ENCODE measurements around the gene WDR90.

The WDR90 gene

DNA sequence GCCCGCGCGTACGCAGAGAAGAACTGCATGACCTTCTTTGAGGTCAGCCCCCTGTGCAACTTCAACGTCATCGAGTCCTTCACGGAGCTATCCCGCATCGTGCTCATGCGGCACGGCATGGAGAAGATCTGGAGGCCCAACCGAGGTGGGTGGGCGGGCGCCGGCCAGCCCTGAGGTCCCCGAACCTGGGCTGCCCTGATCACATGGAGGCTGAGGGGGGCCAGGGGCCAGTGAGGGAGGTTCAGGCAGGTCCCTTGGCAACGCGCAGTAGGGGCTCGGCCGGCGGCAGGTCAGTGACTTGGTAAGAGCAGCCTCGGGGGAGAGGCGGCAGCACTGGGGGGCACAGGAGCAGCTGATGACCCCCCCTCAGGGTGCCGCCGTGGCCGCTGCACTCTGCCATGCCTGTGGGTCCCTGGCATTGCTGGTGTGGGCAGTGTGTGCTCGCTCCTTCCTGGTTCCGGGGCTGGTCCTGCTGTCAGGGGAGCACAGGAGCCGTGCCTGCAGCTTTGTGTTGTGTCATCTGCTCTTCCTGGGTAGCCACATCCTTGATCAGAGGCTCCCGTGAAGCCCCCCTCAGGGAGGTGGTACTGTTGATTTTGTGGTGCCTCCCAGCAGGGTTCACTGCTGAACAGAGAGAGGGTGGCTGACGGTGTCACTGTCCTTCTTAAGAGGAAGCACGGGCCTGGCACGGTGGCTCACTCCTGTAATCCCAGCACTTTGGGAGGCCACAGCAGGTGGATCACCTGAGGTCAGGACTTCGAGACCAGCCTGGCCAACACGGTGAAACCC is 23.0 kb upstream of the WDR90 start:
- in situ Hi-C loops (cut with MboI; ENCODE audit: low sequenced_read_pairs): no loop called here

DNA sequence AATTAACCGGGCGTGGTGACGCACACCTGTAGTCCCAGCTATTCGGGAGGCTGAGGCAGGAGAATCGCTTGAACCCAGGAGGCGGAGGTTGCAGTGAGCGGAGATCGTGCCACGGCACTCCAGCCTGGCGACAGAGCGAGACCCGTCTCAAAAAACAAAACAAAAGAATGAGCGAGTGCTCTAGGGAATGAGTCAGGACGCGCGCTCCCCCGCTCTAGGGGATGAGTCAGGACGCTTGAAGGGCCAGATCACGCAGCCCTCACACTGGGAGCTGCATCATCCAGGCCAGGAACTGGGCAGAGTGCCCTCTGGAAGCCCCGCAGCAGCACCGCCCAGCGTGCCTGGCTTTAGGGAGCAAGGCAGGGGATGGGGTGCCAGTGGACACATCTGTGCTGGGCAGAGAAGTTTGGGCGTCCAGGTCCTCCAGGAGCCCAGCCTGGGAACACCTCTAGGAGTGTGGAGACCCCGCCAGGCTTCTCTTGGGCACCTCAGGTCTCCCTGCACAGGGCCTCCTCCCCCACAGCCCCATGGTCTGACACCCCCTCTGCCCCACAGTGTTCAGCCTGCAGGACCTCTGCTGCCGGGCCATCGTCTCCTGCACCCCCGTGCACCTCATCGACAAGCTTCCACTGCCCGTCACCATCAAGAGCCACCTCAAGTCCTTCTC is 22.2 kb upstream of the WDR90 start:
- in situ Hi-C loops (cut with MboI; ENCODE audit: low sequenced_read_pairs): no loop called here

DNA sequence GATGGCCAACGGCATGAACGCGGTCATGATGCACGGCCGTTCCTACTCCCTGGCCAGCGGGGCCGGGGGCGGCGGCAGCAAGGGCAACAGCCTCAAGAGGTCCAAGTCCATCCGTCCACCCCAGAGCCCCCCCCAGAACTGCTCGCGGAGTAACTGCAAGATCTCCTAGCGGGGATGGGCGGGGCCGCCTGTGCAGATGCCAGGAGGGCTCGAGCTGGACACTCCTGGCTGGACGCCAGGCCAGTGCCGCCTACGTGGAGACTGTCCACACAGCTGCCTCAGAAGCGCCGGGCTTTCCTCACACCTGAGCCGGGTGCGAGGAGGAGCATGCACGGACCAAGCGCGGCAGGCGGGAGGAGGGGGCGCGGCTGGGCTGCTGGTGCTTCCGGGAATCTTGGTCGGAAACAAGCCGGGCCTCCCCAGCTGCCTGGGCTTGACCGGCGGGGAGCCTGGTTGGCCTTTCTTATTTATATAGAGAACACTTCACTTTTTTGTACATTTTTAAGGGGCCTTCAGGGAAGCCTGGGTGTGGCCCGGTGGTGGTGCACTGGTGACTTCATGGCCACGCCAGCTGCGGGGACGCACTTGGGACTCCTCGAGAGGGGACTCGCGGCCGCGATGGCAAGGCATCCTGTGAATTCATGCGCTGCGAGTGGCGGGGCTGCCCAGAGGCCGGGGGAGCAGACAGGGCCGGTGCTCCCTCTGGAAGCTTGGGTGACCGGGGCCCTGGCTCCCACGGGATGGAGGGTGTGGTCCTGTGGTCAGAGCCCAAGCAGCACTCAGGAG is 21.5 kb upstream of the WDR90 start:
- in situ Hi-C loops (cut with MboI; ENCODE audit: low sequenced_read_pairs): no loop called here

DNA sequence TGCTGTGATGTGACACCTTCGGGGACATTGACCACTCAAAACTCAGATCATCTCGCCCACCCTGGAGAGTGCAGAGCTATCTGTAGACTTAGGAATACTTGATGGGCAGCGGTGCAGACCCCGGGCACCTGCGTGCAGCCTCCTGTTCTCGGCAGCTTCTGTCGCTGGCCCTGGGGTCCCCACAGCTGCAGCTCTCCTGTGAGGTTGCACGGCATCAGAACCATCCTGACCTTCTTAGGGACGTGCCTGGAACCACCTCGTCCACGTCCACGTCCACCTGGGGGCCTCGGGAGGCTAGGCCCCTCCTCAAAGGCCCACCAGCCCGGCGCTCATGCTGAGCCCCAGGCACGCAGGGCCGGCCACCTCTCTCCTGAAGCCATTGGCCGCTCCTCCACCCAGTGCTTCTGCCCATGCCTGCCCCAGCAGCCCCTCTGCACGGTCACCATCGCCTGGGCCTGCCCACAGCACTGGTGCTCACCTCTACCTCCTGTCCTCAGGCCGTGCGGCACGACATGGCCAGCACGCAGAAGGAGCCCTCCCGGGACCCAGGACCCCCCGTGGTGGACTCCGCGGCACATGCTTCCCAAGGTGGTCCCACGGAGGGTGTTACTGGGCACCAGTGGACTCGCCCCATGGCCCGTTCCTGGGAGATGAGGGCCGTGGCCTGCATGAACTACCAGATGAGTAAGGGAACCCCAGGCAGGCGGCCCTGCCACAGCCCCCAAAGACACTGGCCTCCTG is 20.7 kb upstream of the WDR90 start:
- in situ Hi-C loops (cut with MboI; ENCODE audit: low sequenced_read_pairs): no loop called here

DNA sequence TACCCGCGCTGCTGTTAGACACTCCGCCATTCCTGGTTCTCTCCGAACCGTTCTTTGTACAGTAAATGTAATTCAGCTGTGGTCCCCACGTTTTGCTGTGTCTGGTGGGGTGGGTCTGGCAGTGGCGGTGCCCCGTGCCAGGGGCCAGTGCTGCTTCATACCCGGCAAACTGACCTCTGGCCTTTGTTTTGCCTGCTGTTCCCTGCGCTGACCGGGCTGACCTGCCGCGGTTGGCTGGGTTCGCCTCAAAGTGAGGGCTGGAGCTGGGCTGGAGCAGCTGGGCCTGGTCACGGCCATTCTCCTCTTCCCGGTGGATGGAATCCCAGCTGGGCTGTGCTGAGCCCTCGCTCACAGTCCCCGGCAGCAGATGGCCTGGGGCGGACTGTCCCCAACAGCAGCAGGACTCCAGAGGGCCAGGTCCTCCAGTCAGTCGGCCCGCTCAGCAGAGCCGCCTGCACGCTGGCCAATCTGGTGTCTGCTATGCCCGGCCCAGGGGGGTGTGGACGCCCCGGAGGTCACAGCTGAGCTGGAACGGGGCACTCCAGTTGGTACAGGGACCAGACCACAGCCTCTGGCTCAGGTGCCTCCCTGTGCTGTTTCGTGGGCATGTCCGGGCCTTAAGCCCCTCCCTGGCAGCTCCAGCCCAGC is 19.9 kb upstream of the WDR90 start:
- in situ Hi-C loops (cut with MboI; ENCODE audit: low sequenced_read_pairs): no loop called here

DNA sequence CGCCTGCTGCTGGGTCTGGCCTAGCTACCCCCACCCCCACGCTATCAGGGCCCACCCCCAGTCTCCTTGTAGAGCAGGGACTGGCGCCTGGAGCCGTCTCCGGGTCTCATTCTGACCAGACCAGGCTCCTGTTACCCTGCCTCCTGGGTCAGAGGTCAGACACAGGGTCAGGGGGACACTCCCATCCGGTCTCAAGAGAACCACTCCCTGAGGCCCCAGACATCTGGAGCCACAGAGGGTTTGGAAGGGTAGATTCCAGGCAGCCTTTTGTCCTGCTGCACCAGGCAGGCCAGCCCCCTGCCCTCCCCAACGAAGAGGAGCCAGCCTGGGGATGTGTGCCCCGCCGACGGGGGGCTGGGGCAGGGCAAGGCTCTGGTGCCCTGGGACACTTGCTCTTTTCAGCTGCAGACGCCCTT is 19.3 kb upstream of the WDR90 start:
- in situ Hi-C loops (cut with MboI; ENCODE audit: low sequenced_read_pairs): no loop called here

DNA sequence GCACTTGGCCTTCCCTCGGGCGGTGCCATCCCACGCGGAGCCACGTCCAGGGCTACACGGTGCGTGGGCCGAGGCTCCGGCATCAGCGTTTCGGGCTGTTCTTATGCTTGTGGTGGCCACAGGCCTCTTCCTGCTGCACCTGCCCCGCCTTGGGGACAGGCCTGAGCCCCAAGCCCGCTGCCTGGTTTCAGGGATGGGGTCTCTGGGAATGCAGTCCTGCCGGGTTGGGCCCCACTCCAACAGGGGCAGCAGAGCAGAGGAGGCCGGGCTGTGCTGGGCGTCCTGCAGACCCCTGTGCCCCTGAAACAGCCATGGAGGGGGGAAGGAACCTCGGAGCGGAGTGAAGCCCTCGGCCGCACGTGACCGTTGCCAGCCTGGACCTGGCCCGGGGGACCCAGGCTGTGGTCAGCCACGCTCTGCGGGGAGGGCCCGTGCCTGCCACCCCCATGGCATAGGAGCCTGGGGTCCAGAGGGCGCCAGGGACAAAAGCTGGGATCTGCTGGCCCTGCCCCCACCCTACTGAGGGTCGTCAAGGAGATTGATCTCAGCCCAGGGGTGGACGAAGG is 18.8 kb upstream of the WDR90 start:
- in situ Hi-C loops (cut with MboI; ENCODE audit: low sequenced_read_pairs): no loop called here

DNA sequence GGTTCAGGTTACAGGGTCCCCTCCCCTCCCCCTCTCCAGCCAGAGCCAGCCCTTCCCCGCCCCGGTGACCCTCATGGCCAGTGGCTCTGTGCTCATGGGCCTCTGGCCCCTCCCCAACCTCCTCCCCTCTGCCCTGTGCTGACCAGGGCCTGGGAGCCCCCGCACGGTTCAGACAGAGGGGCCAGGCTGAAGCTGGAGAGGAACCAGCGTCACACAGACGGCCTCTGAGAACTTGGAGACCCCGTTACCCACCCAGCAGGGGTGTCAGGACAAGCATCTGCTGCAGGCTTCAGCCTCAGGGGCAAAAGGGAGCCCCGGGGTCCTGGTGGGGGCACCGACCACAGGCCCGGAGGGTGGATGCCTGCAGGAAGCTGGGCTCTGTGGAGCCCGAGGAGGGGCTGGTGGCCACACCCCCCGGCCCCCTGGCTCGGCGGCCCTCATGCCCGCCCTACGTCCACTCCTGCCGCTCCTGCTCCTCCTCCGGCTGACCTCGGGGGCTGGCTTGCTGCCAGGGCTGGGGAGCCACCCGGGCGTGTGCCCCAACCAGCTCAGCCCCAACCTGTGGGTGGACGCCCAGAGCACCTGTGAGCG is 18.3 kb upstream of the WDR90 start, which contains the start of gene WFIKKN1:
WFIKKN1 (plus strand) TSS at position 171 of the 591 bp plus-strand sequence; CDS start at position 440, 269 bp downstream.
- in situ Hi-C loops (cut with MboI; ENCODE audit: low sequenced_read_pairs): no loop called here

DNA sequence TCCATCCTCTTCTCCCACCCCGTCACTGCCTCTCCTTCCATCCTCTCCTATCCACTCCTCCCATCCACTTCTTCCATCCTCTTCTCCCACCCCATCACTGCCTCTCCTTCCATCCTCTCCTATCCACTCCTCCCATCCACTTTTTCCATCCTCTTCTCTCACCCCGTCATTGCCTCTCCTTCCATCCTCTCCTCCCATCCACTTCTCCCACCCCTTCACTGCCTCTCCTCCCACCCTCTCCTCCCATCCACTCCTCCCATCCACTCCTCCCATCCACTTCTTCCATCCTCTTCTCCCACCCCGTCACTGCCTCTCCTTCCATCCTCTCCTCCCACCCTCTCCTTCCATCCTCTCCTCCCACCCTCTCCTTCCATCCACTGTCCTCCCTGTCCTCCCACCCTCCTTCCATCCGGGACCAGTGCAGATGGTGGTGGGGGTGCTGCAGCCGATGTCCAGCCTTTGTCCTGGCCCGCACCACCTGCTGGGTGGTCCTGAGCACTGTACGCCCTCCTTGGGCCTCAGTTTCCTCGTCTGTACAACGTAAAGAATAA is 17.3 kb upstream of the WDR90 start:
- in situ Hi-C loops (cut with MboI; ENCODE audit: low sequenced_read_pairs): no loop called here

DNA sequence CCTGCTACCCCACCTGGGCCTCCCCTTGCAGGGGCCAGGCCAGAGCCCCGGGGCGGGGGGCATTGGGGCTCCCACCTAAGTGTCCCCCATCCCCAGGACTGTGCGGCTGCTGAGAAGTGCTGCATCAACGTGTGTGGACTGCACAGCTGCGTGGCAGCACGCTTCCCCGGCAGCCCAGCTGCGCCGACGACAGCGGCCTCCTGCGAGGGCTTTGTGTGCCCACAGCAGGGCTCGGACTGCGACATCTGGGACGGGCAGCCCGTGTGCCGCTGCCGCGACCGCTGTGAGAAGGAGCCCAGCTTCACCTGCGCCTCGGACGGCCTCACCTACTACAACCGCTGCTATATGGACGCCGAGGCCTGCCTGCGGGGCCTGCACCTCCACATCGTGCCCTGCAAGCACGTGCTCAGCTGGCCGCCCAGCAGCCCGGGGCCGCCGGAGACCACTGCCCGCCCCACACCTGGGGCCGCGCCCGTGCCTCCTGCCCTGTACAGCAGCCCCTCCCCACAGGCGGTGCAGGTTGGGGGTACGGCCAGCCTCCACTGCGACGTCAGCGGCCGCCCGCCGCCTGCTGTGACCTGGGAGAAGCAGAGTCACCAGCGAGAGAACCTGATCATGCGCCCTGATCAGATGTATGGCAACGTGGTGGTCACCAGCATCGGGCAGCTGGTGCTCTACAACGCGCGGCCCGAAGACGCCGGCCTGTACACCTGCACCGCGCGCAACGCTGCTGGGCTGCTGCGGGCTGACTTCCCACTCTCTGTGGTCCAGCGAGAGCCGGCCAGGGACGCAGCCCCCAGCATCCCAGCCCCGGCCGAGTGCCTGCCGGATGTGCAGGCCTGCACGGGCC is 16.5 kb upstream of the WDR90 start:
- in situ Hi-C loops (cut with MboI; ENCODE audit: low sequenced_read_pairs): no loop called here

DNA sequence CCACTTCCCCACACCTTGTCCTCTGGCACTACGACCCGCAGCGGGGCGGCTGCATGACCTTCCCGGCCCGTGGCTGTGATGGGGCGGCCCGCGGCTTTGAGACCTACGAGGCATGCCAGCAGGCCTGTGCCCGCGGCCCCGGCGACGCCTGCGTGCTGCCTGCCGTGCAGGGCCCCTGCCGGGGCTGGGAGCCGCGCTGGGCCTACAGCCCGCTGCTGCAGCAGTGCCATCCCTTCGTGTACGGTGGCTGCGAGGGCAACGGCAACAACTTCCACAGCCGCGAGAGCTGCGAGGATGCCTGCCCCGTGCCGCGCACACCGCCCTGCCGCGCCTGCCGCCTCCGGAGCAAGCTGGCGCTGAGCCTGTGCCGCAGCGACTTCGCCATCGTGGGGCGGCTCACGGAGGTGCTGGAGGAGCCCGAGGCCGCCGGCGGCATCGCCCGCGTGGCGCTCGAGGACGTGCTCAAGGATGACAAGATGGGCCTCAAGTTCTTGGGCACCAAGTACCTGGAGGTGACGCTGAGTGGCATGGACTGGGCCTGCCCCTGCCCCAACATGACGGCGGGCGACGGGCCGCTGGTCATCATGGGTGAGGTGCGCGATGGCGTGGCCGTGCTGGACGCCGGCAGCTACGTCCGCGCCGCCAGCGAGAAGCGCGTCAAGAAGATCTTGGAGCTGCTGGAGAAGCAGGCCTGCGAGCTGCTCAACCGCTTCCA is 15.7 kb upstream of the WDR90 start:
- in situ Hi-C loops (cut with MboI; ENCODE audit: low sequenced_read_pairs): no loop called here

DNA sequence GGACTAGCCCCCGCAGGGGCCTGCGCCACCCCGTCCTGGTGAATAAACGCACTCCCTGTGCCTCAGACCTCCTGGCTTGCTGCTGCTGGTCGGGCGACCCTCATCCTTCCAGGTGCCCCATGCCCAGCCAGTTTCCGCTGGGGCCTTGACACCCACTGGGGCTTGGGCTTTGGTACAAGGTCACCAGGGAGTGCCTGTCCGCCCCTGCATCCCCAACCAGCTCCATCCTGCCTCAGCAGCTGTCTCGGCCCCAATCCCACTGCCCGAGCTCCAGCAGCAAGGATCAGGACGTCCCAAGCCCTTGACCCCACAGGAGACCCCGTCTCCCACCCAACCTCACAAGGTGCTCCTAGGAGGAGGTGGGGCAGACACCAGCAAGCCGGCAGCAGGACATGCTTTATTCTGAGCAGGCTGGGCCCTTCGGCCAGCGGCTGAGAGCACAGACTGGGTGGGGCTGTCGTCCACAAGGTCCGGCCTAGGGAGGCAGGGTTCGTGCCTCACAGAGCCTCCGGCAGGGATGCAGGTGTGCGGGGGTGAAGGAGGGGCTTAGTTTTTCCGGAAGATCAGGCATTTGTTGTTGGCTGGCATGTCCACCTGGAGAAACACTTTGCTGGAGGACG is 15.0 kb upstream of the WDR90 start:
- in situ Hi-C loops (cut with MboI; ENCODE audit: low sequenced_read_pairs): no loop called here

DNA sequence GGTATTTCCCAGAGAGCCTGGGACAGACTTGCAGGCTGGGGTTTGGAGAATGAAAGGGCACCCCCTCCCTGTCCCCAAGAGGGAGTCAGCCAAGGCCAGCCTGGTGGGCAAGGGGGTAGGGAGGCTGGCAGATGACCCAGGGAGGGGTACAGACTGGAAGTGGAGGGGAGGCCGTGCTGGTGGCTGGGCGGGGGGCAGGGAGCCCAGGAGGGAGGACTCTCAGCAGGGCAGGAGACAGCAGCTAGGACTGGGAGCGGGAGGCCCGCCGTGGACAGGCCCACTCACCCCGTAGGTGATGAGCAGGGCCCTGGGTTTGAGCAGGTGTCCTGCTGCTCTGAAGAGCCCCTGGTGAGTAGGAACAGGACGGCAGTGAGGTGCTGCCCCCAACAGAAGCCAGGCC is 14.2 kb upstream of the WDR90 start:
- in situ Hi-C loops (cut with MboI; ENCODE audit: low sequenced_read_pairs): no loop called here

DNA sequence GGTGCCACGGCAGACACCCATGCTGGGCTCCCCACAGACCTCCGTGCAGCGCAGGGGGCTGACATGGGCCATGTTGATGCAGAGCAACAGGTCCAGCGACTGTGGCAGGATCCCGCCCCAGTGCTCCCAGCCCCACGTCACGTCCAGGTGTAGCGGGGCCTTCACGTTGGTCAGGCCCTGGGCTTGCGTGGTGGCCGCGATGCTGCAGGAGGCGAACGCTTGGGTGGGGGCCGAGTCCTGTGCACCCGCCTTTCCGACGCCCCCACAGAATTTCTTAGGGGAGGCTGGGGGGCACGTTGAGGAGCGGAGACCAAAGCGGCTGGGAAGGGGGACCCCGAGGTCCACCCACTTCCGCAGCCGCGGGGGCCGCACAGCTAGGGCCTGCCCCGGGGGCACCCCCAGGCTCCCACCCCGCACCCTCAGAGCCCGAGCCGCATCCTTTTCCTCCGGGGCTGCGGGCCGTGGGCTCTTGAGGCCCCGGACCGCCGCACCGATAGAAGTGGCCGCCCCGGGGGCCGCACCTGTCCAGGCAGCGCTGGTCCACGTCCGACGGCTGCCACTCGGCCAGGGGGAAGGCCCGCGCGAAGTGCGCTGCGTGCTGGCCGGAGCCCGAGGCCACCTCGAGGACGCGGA is 13.5 kb upstream of the WDR90 start:
- in situ Hi-C loops (cut with MboI; ENCODE audit: low sequenced_read_pairs): no loop called here

DNA sequence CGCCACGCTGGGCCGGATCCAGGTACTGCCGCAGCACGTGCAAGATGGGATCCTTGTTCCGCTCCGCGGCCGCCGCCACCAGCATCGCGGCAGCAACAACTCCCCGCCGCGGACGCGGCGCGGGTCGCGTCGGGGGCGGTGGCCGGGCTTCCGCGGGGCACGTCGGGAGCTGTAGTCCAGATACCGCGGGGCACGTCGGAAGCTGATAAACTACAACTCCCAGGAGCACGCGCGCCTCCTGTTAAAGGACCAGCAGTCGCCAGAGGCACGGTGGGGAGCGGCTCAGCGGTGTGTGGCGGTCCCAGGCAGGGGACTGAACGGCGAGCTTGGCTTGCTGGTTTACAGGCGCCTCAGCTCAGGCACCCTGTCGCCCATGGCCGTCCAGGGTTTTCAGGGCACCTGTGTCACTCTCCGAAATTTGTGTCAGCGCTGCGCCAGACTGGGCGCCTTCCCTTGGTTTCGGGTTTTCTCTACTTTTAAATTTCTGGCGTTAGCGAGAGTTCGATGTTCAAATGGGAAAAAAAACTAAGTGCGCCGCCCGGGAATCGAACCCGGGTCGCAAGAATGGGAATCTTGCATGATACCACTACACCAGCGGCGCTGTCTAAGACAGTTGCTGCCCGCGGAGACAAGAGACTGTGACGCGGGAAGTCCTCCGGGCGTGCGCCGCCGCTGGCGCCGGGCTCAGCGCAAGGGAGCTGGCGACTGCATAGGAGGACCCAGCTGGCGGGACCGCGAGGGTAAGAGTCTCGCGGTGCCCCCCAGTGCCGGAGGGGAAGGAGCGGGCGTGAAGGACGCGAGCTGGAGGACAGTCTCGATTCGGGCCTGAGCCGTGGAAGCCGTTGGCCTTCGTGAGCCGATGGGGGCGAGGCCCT is 12.7 kb upstream of the WDR90 start, which contains the start of gene METTL26:
METTL26 (minus strand) TSS at position 100 of the 875 bp plus-strand sequence; CDS start at position 85, 15 bp downstream.
- in situ Hi-C loops (cut with MboI; ENCODE audit: low sequenced_read_pairs): no loop called here
